ENCODE results near the gene AGPAT2. TPM values are rescaled to one million over a fixed set of nuclear protein-coding genes. Genes with fewer than 3 reads are reported as not detected.

AGPAT2 gene
- total RNA-seq, 1 donor: 29.0 TPM

- TF ChIP-seq CTCF (IDR thresholded peaks at IDR 0.05; ENCODE audit: insufficient read depth, low read length): no peak
- H3K4me3 ChIP-seq (ENCODE audit: low read depth, low read length): no peak overlapping the region
- DNase-seq (ENCODE audit: low read depth): no peak
These were observed 33.7 kb upstream of the AGPAT2 start for GRCh38 chr9:136720898-136721338.

GRCh38 chr9:136720251-136720897, 33.1 kb upstream of the AGPAT2 start:
- DNase-seq (ENCODE audit: low read depth): no peak
- no peak overlapping the region for H3K4me3 ChIP-seq (ENCODE audit: low read depth, low read length)
- TF ChIP-seq CTCF (IDR thresholded peaks at IDR 0.05; ENCODE audit: insufficient read depth, low read length): no peak

GRCh38 chr9:136719195-136719880, 32.1 kb upstream of the AGPAT2 start:
- H3K4me3 ChIP-seq (ENCODE audit: low read depth, low read length): no peak overlapping the region
- no peak for TF ChIP-seq CTCF (IDR thresholded peaks at IDR 0.05; ENCODE audit: insufficient read depth, low read length)
- DNase-seq (ENCODE audit: low read depth): no peak

- DNase-seq (ENCODE audit: low read depth): no peak
- TF ChIP-seq CTCF (IDR thresholded peaks at IDR 0.05; ENCODE audit: insufficient read depth, low read length): no peak
These were observed 31.3 kb upstream of the AGPAT2 start for GRCh38 chr9:136718345-136719194.

GRCh38 chr9:136717399-136717798, 30.1 kb upstream of the AGPAT2 start:
- no peak for TF ChIP-seq CTCF (IDR thresholded peaks at IDR 0.05; ENCODE audit: insufficient read depth, low read length)
- H3K4me3 ChIP-seq (ENCODE audit: low read depth, low read length): no peak overlapping the region
- no peak for DNase-seq (ENCODE audit: low read depth)

More at GRCh38 chr9:136718345-136719194, 31.3 kb upstream of the AGPAT2 start:
- H3K4me3 ChIP-seq (ENCODE audit: low read depth, low read length): no peak overlapping the region

- no peak overlapping the region for H3K4me3 ChIP-seq (ENCODE audit: low read depth, low read length)
- no peak for TF ChIP-seq CTCF (IDR thresholded peaks at IDR 0.05; ENCODE audit: insufficient read depth, low read length)
- no peak for DNase-seq (ENCODE audit: low read depth)
These were observed 27.6 kb upstream of the AGPAT2 start for GRCh38 chr9:136714893-136715274.

Data from fibroblast of the aortic adventitia (primary cell).